HL-60 (cell line): Measurements from ENCODE around the gene NPR1.
"Not testable (repeated sequence)": the region's sequence is repeated elsewhere in the genome, so short reads cannot be mapped to it uniquely, and the experiment has no call there.

Experiments used
- DNase-seq, 2 experiments: peaks; one replicate each; pipeline ENCODE4 v3.0.0-alpha.2; 2010 to 2020; ENCODE audit warnings: low read depth in 1 of 2, low spot score in 1 of 2
- H3K27ac ChIP-seq: fragments of 250-450 bp; sonication (Bioruptor Pico); replicated peaks from 2 replicates; pipeline ENCODE4 v1.5.1; 2020; ENCODE audit warnings: mild to moderate bottlenecking, moderate library complexity
- H3K27me3 ChIP-seq: fragments of 250-450 bp; sonication (Bioruptor Pico); 2 replicates; pipeline ENCODE4 v1.5.1; 2021; ENCODE audit warnings: mild to moderate bottlenecking, moderate library complexity; ENCODE audit not compliant: insufficient read depth, poor library complexity, severe bottlenecking
- H3K4me3 ChIP-seq: replicated peaks from 2 replicates; pipeline ENCODE4 v1.5.1; 2011; ENCODE audit warnings: mild to moderate bottlenecking, control low read depth, low read length; ENCODE audit not compliant: insufficient read depth
- GABPA ChIP-seq: IDR thresholded peaks from 2 replicates; pipeline ENCODE4 v1.6.1; 2012; ENCODE audit warnings: low read depth
- POLR2AphosphoS5 ChIP-seq: IDR thresholded peaks from 2 replicates; pipeline ENCODE4 v1.6.1; 2012; ENCODE audit warnings: low read depth
- SPI1 ChIP-seq: IDR thresholded peaks from 2 replicates; pipeline ENCODE4 v1.6.1; 2012; ENCODE audit warnings: low read depth, mild to moderate bottlenecking, borderline replicate concordance
- TF ChIP-seq, protein P1 (sequence below): IDR thresholded peaks from one replicate; pipeline ENCODE4 v1.5.1; 2011; ENCODE audit warnings: low read length, control low read depth, inconsistent platforms; ENCODE audit not compliant: insufficient read depth
- TF ChIP-seq, protein P2 (sequence below): IDR thresholded peaks from 2 replicates; pipeline ENCODE4 v1.6.1; 2012; ENCODE audit warnings: low read depth; ENCODE audit not compliant: insufficient replicate concordance

The NPR1 gene

DNA sequence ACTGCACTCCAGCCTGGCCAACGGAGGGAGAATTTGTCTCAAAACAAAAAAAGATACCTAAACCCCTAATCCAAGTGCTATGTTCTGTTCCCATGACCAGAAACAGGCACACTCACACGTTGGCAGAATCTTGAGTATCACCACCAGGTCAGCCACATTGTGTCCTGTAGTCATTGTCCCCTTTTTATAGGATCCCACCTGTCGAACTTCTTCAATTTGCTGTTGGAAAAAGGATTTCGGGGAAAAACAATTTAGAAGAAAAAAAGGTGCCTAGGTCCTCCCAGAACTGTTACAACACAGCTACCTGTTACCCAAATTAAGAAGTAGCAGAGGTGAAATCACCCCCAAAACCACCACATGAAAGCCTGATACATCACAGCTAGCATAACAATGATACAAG lies 11.0 kb upstream of the NPR1 start:
- Histone ChIP-seq H3K27me3 (no peaks in the 10 kb centered on the region), H3K27ac (no peak overlapping the region), H3K4me3 (no peak overlapping the region)
- TF ChIP-seq GABPA (no peak), POLR2AphosphoS5 (no peak), SPI1 (no peak)
- TF ChIP-seq, protein P1, sequence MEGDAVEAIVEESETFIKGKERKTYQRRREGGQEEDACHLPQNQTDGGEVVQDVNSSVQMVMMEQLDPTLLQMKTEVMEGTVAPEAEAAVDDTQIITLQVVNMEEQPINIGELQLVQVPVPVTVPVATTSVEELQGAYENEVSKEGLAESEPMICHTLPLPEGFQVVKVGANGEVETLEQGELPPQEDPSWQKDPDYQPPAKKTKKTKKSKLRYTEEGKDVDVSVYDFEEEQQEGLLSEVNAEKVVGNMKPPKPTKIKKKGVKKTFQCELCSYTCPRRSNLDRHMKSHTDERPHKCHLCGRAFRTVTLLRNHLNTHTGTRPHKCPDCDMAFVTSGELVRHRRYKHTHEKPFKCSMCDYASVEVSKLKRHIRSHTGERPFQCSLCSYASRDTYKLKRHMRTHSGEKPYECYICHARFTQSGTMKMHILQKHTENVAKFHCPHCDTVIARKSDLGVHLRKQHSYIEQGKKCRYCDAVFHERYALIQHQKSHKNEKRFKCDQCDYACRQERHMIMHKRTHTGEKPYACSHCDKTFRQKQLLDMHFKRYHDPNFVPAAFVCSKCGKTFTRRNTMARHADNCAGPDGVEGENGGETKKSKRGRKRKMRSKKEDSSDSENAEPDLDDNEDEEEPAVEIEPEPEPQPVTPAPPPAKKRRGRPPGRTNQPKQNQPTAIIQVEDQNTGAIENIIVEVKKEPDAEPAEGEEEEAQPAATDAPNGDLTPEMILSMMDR: no peak
- DNase-seq: no peak

- DNase-seq, H3K27me3 ChIP-seq, H3K4me3 ChIP-seq, H3K27ac ChIP-seq: not testable (repeated sequence)
Observed at GRCh38 chr1:153668672-153669071, 9.8 kb upstream of the NPR1 start.

DNA sequence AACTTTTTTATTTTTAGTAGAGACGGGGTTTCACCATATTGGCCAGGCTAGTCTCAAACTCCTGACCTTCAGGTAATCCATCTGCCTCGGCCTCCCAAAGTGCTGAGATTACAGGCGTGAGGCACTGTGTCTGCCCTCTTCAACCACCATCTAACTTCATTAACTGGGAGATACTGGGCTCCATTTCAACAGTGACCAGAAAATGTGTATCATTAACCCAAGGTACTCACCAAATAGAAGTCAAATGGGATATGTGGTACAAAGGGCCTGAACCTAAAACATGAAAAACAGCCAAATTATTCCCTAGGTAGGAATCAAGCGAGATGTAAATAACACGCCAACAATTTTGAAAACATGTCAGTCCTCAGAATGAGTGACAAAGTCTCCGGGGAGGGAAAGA lies 8.9 kb upstream of the NPR1 start:
- no peak for DNase-seq
- TF ChIP-seq, protein P2, sequence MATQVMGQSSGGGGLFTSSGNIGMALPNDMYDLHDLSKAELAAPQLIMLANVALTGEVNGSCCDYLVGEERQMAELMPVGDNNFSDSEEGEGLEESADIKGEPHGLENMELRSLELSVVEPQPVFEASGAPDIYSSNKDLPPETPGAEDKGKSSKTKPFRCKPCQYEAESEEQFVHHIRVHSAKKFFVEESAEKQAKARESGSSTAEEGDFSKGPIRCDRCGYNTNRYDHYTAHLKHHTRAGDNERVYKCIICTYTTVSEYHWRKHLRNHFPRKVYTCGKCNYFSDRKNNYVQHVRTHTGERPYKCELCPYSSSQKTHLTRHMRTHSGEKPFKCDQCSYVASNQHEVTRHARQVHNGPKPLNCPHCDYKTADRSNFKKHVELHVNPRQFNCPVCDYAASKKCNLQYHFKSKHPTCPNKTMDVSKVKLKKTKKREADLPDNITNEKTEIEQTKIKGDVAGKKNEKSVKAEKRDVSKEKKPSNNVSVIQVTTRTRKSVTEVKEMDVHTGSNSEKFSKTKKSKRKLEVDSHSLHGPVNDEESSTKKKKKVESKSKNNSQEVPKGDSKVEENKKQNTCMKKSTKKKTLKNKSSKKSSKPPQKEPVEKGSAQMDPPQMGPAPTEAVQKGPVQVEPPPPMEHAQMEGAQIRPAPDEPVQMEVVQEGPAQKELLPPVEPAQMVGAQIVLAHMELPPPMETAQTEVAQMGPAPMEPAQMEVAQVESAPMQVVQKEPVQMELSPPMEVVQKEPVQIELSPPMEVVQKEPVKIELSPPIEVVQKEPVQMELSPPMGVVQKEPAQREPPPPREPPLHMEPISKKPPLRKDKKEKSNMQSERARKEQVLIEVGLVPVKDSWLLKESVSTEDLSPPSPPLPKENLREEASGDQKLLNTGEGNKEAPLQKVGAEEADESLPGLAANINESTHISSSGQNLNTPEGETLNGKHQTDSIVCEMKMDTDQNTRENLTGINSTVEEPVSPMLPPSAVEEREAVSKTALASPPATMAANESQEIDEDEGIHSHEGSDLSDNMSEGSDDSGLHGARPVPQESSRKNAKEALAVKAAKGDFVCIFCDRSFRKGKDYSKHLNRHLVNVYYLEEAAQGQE: no peak
- TF ChIP-seq, protein P1: no peak
- TF ChIP-seq POLR2AphosphoS5 (no peak), GABPA (no peak), SPI1 (no peak)
- Histone ChIP-seq H3K27ac (peak overlapping the region; percentile 88), H3K27me3 (no peaks in the 10 kb centered on the region), H3K4me3 (peak overlapping the region; percentile 97)

DNA sequence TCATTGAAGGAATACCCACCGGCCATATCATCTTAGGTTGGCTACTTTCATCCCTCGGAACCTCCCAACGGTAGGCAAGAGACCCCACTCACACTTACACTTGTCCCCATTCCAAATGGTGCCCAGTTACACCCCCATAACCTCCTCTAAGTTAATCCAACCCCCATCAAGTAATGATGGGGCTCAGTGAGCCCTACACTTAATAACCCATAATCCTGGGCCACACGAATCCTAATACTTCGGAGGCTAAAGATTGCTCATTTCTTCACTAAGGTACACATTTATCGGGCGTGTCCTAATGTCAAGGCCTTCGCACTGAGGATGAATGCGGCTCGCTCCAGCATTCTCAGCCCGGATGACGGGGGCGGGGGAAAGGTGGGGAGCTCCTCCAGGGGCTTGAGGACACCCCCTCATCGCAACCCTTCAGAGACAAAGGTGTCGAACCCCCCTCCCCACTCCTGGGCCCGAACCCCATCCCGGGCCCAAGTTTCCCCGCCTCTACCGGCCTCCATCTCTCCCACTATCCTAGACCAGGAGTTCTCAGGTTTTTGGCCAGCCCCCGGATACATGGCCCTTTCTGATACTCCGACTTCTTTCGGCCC lies 8.1 kb upstream of the NPR1 start:
- Histone ChIP-seq H3K4me3 (peak overlapping the region; percentile 97), H3K27ac (peak overlapping the region; percentile 88), H3K27me3 (no peaks in the 10 kb centered on the region)
- no peak for DNase-seq
- TF ChIP-seq, protein P1: no peak
- no peak for TF ChIP-seq GABPA
- TF ChIP-seq, protein P2: no peak
- TF ChIP-seq POLR2AphosphoS5: no peak
- TF ChIP-seq SPI1: no peak
